Measurements from ENCODE around the gene ZNF12. TPM values are rescaled to one million over a fixed set of nuclear protein-coding genes. Genes with fewer than 3 reads are reported as not detected.

The ZNF12 gene
- total RNA-seq, 1 donor from 2014 or later = 28.3 TPM

GRCh38 chr7:6646465-6646864, 60.3 kb downstream of the ZNF12 start:
- no peak for DNase-seq (ENCODE audit: extremely low spot score, unreplicated experiment)
- no peak for TF ChIP-seq CTCF (conservative IDR thresholded peaks at IDR 0.05)

DNA sequence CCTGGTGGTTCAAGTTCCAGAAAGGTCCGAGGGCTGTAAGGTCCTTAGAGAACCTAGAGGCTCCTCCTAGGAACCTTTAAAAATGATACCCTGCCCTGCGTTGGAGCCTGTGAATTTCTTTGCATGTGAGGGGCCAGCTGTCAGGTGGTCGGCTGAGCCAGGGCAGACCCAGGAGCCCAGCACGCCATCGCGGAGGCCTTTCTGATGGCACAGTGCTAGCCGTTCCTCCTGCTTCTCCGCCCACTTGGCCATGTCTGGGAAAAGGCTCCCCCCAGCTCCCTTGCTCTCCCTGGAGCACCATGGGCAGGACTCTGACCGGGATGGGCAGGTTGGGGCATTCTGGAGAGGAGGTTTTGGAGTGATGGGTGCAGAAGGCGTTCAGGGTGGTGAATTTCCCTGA, 62.0 kb downstream of the ZNF12 start:
- H3K36me3 Mint-ChIP-seq = peaks cover 9% of the 10 kb centered on the region
- H3K4me1 Mint-ChIP-seq (ENCODE audit: unreplicated experiment) = peaks cover 6% of the 10 kb centered on the region
- TF ChIP-seq CTCF (conservative IDR thresholded peaks at IDR 0.05) = no peak
- no peak overlapping the region for H3K4me3 Mint-ChIP-seq
- H3K27ac Mint-ChIP-seq = no peak overlapping the region
- no peaks in the 10 kb centered on the region for H3K27me3 Mint-ChIP-seq
- DNase-seq (ENCODE audit: extremely low spot score, unreplicated experiment) = no peak
- no peaks in the 10 kb centered on the region for H3K9me3 Mint-ChIP-seq

More at GRCh38 chr7:6646465-6646864, 60.3 kb downstream of the ZNF12 start:
- Mint-ChIP-seq H3K36me3 (peaks cover 16% of the 10 kb centered on the region), H3K4me3 (no peak overlapping the region), H3K9me3 (no peaks in the 10 kb centered on the region), H3K27ac (no peak overlapping the region), H3K27me3 (no peaks in the 10 kb centered on the region), H3K4me1 (ENCODE audit: unreplicated experiment) (no peaks in the 10 kb centered on the region)

DNA sequence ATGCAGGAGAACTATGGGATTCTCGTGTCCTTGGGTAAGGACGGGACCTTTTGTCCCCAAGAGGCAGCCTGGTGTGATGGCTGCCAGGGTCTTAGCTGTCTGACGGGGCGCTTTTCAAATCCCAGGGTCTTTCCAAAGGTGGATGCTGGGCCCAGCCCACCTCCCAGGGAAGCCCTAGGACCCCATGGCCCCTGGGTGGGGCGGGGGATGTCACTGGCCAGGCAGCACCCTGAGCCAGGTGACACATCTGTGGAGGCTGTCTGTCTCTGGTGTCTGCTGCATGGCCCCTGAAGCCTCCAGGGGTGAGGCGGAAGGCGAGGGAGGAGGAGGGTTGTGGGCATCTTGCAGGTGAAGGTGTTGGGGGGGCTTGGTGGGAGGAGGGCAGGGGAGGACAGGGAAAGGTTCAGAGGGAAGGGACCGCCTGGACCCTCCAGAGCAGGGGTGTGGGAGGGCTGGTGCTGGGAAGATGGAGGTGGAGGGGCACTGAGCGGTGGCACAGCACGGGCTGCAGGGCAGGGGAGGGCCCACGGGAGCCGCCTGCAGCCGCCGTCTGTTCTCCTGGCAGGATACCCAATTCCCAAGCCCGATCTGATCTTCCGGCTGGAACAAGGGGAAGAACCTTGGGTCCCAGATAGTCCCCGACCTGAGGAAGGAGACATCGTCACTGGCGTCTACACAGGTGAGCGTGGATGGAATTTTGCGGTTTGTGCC, 62.7 kb downstream of the ZNF12 start:
- H3K36me3 Mint-ChIP-seq = peaks cover 12% of the 10 kb centered on the region
- no peak for TF ChIP-seq CTCF (conservative IDR thresholded peaks at IDR 0.05)
- no peaks in the 10 kb centered on the region for H3K9me3 Mint-ChIP-seq
- H3K27me3 Mint-ChIP-seq = no peaks in the 10 kb centered on the region
- no peak for DNase-seq (ENCODE audit: extremely low spot score, unreplicated experiment)
- no peak overlapping the region for H3K4me3 Mint-ChIP-seq
- H3K4me1 Mint-ChIP-seq (ENCODE audit: unreplicated experiment) = peaks cover 9% of the 10 kb centered on the region
- no peak overlapping the region for H3K27ac Mint-ChIP-seq

GRCh38 chr7:6642861-6643640, 63.7 kb downstream of the ZNF12 start:
- H3K4me3 Mint-ChIP-seq = no peak overlapping the region
- no peak overlapping the region for H3K27ac Mint-ChIP-seq
- peaks cover 14% of the 10 kb centered on the region for H3K36me3 Mint-ChIP-seq
- H3K9me3 Mint-ChIP-seq = no peaks in the 10 kb centered on the region
- TF ChIP-seq CTCF (conservative IDR thresholded peaks at IDR 0.05) = no peak
- no peaks in the 10 kb centered on the region for H3K27me3 Mint-ChIP-seq
- no peak for DNase-seq (ENCODE audit: extremely low spot score, unreplicated experiment)
- H3K4me1 Mint-ChIP-seq (ENCODE audit: unreplicated experiment) = peaks cover 17% of the 10 kb centered on the region

GRCh38 chr7:6642239-6642839, 64.4 kb downstream of the ZNF12 start:
- no peak for TF ChIP-seq CTCF (conservative IDR thresholded peaks at IDR 0.05)
- Mint-ChIP-seq H3K36me3 (peaks cover 14% of the 10 kb centered on the region), H3K9me3 (no peaks in the 10 kb centered on the region), H3K4me3 (no peak overlapping the region), H3K27ac (no peak overlapping the region), H3K4me1 (ENCODE audit: unreplicated experiment) (peaks cover 17% of the 10 kb centered on the region), H3K27me3 (no peaks in the 10 kb centered on the region)
- DNase-seq (ENCODE audit: extremely low spot score, unreplicated experiment) = no peak
